ENCODE measurements around the gene SERGEF.

Gene SERGEF

GRCh38 chr11:18012906-18013781, at the start of gene SERGEF:
Gene SERGEF (minus strand): TSS chr11:18013047. CDS start chr11:18013010, 37 bp downstream.
- DNase-seq: peak; percentile 99

GRCh38 chr11:18061351-18061750, 48.5 kb upstream of the SERGEF start:
- no peak for DNase-seq

- peak; percentile 12 for DNase-seq
These were observed 43.8 kb upstream of the SERGEF start for GRCh38 chr11:18056561-18057181.

GRCh38 chr11:18054511-18055103, 41.8 kb upstream of the SERGEF start:
- DNase-seq: no peak

GRCh38 chr11:18050848-18051247, 38.0 kb upstream of the SERGEF start:
- no peak for DNase-seq

GRCh38 chr11:18046116-18046777, 33.4 kb upstream of the SERGEF start, which contains the start of gene TPH1:
Gene TPH1 (minus strand): TSS chr11:18046269. CDS start chr11:18040762, 5,507 bp downstream.
- peak; percentile 95 for DNase-seq

- no peak for DNase-seq
These were observed 23.6 kb upstream of the SERGEF start for GRCh38 chr11:18036456-18036855.

GRCh38 chr11:18027475-18027874, 14.6 kb upstream of the SERGEF start:
- DNase-seq: no peak

- no peak for DNase-seq
These were observed 9.6 kb upstream of the SERGEF start for GRCh38 chr11:18022419-18022818.

- no peak for DNase-seq
These were observed 6.8 kb upstream of the SERGEF start for GRCh38 chr11:18019650-18020049.

GRCh38 chr11:18016789-18017188, 3.9 kb upstream of the SERGEF start:
- peak; percentile 12 for DNase-seq

- no peak for DNase-seq
These were observed 2.0 kb upstream of the SERGEF start for GRCh38 chr11:18014876-18015275.

GRCh38 chr11:18013790-18014507, 1.1 kb upstream of the SERGEF start:
- peak; percentile 57 for DNase-seq

GRCh38 chr11:18012122-18012905, 533 bp downstream of the SERGEF start:
- peak; percentile 75 for DNase-seq

- DNase-seq: peak; percentile 56
These were observed 1.2 kb downstream of the SERGEF start for GRCh38 chr11:18011633-18012032.

- peak; percentile 40 for DNase-seq
These were observed 1.8 kb downstream of the SERGEF start for GRCh38 chr11:18010977-18011586.

- peak; percentile 44 for DNase-seq
These were observed 2.7 kb downstream of the SERGEF start for GRCh38 chr11:18010121-18010670.

GRCh38 chr11:18005376-18006129, 7.3 kb downstream of the SERGEF start:
- DNase-seq: peak; percentile 10

GRCh38 chr11:18001191-18001590, 11.7 kb downstream of the SERGEF start:
- peak; percentile 79 for DNase-seq

- no peak for DNase-seq
These were observed 12.1 kb downstream of the SERGEF start for GRCh38 chr11:18000760-18001159.
